ENCODE results near the gene COA1.

COA1 gene

GRCh38 chr7:43625453-43625852 lies 103.9 kb downstream of the COA1 start:
- DNase-seq = no peak

GRCh38 chr7:43624156-43624555 lies 105.2 kb downstream of the COA1 start:
- DNase-seq = no peak

GRCh38 chr7:43621729-43622448 lies 107.4 kb downstream of the COA1 start:
- no peak for DNase-seq

GRCh38 chr7:43619213-43620012 lies 109.9 kb downstream of the COA1 start:
- no peak for DNase-seq

GRCh38 chr7:43618073-43618472 lies 111.2 kb downstream of the COA1 start:
- DNase-seq = no peak

- no peak for DNase-seq
These were observed 112.3 kb downstream of the COA1 start for GRCh38 chr7:43616977-43617376.

GRCh38 chr7:43615558-43616145 lies 113.7 kb downstream of the COA1 start:
- DNase-seq = no peak

GRCh38 chr7:43612599-43613589 lies 116.4 kb downstream of the COA1 start:
- no peak for DNase-seq

GRCh38 chr7:43612128-43612527 lies 117.2 kb downstream of the COA1 start:
- no peak for DNase-seq

- DNase-seq = no peak
These were observed 120.2 kb downstream of the COA1 start for GRCh38 chr7:43609097-43609496.

GRCh38 chr7:43604251-43604650 lies 125.1 kb downstream of the COA1 start:
- no peak for DNase-seq

- DNase-seq = no peak
These were observed 127.1 kb downstream of the COA1 start for GRCh38 chr7:43602256-43602655.

- DNase-seq = no peak
These were observed 129.3 kb downstream of the COA1 start for GRCh38 chr7:43600056-43600455.

- peak; percentile 79 for DNase-seq
These were observed 132.9 kb downstream of the COA1 start for GRCh38 chr7:43596426-43596825.

- DNase-seq = no peak
These were observed 135.3 kb downstream of the COA1 start for GRCh38 chr7:43594020-43594419.

- no peak for DNase-seq
These were observed 136.3 kb downstream of the COA1 start for GRCh38 chr7:43593010-43593409.

GRCh38 chr7:43592326-43592725 lies 137.0 kb downstream of the COA1 start:
- no peak for DNase-seq

- DNase-seq = peak; percentile 58
These were observed 137.7 kb downstream of the COA1 start for GRCh38 chr7:43591558-43592180.

GRCh38 chr7:43590862-43591557 lies 138.3 kb downstream of the COA1 start:
- DNase-seq = no peak

- DNase-seq = no peak
These were observed 139.6 kb downstream of the COA1 start for GRCh38 chr7:43589728-43590127.

Measured in NCI-H226 (cell line).